ENCODE results near the gene ECSCR.
"Not testable (repeated sequence)": the region's sequence is repeated elsewhere in the genome, so short reads cannot be mapped to it uniquely, and the experiment has no call there.

The ECSCR gene

GRCh38 chr5:139462586-139463276 is at the start of gene ECSCR:
Gene ECSCR, minus strand, starts transcription at chr5:139462743. Its CDS starts 73 bp downstream, at chr5:139462670.
- no peak for DNase-seq

GRCh38 chr5:139504722-139505121 is 42.2 kb upstream of the ECSCR start:
- DNase-seq, result not testable (repeated sequence)

GRCh38 chr5:139503879-139504278 is 41.3 kb upstream of the ECSCR start:
- not testable (repeated sequence) for DNase-seq

- DNase-seq, result not testable (repeated sequence)
Measured at GRCh38 chr5:139503036-139503817, 40.7 kb upstream of the ECSCR start.

- no peak for DNase-seq
Measured at GRCh38 chr5:139501381-139501780, 38.8 kb upstream of the ECSCR start.

GRCh38 chr5:139495638-139496435 is 33.3 kb upstream of the ECSCR start:
- DNase-seq, result no peak

- DNase-seq, result no peak
Measured at GRCh38 chr5:139494832-139495231, 32.3 kb upstream of the ECSCR start.

- DNase-seq, result no peak
Measured at GRCh38 chr5:139494256-139494655, 31.7 kb upstream of the ECSCR start.

- no peak for DNase-seq
Measured at GRCh38 chr5:139492700-139493192, 30.2 kb upstream of the ECSCR start.

- DNase-seq, result no peak
Measured at GRCh38 chr5:139488260-139488659, 25.7 kb upstream of the ECSCR start.

GRCh38 chr5:139486201-139486600 is 23.7 kb upstream of the ECSCR start:
- DNase-seq, result no peak

GRCh38 chr5:139482890-139483208 is 20.3 kb upstream of the ECSCR start:
- not testable (repeated sequence) for DNase-seq

GRCh38 chr5:139482050-139482889 is 19.7 kb upstream of the ECSCR start, which contains the start of gene STING1:
Gene STING1, minus strand, starts transcription at chr5:139482758. Its CDS starts 1,054 bp downstream, at chr5:139481704.
- no peak for DNase-seq

GRCh38 chr5:139481580-139482049 is 19.1 kb upstream of the ECSCR start:
- no peak for DNase-seq

GRCh38 chr5:139481122-139481533 is 18.6 kb upstream of the ECSCR start:
- no peak for DNase-seq

- not testable (repeated sequence) for DNase-seq
Measured at GRCh38 chr5:139479729-139480128, 17.2 kb upstream of the ECSCR start.

- DNase-seq, result not testable (repeated sequence)
Measured at GRCh38 chr5:139478657-139479423, 16.3 kb upstream of the ECSCR start.

- DNase-seq, result no peak
Measured at GRCh38 chr5:139475865-139476617, 13.5 kb upstream of the ECSCR start.

GRCh38 chr5:139474890-139475791 is 12.6 kb upstream of the ECSCR start:
- DNase-seq, result no peak

Measured in NCI-H748 treated with DMSO at 0.1 percent for 48 hours (cell line).